HG03060 (cell line): ENCODE measurements around the gene BCL2.

ENCODE experiments used
- ATAC-seq: cut with Tn5 transposase; IDR thresholded peaks from one replicate; pipeline ENCODE4 v1.9.1; 2021; ENCODE audit warnings: low read depth, moderate number of reproducible peaks; ENCODE audit not compliant: unreplicated experiment

The BCL2 gene

GRCh38 chr18:63329431-63330145 lies 10.0 kb upstream of the BCL2 start:
- no peak for ATAC-seq

- ATAC-seq, result no peak
These were observed 6.4 kb upstream of the BCL2 start for GRCh38 chr18:63326011-63326410.

GRCh38 chr18:63325086-63325686 lies 5.6 kb upstream of the BCL2 start:
- ATAC-seq, result no peak

GRCh38 chr18:63322908-63323634 lies 3.5 kb upstream of the BCL2 start:
- no peak for ATAC-seq

GRCh38 chr18:63322206-63322605 lies 2.6 kb upstream of the BCL2 start:
- ATAC-seq, result no peak

GRCh38 chr18:63321291-63321690 lies 1.7 kb upstream of the BCL2 start:
- ATAC-seq, result no peak

GRCh38 chr18:63320975-63321265 lies 1.4 kb upstream of the BCL2 start:
- ATAC-seq, result no peak

GRCh38 chr18:63320123-63320974 lies 780 bp upstream of the BCL2 start:
- peak; percentile 35 for ATAC-seq

GRCh38 chr18:63318889-63319382 lies 633 bp downstream of the BCL2 start:
- no peak for ATAC-seq

- peak; percentile 26 for ATAC-seq
These were observed 1.3 kb downstream of the BCL2 start for GRCh38 chr18:63317982-63318888.

GRCh38 chr18:63317556-63317946 lies 2.0 kb downstream of the BCL2 start:
- no peak for ATAC-seq

GRCh38 chr18:63316612-63317555 lies 2.7 kb downstream of the BCL2 start:
- no peak for ATAC-seq

- ATAC-seq, result no peak
These were observed 3.7 kb downstream of the BCL2 start for GRCh38 chr18:63315876-63316275.

- no peak for ATAC-seq
These were observed 4.4 kb downstream of the BCL2 start for GRCh38 chr18:63315131-63315662.

GRCh38 chr18:63314062-63314790 lies 5.3 kb downstream of the BCL2 start:
- no peak for ATAC-seq

- no peak for ATAC-seq
These were observed 6.1 kb downstream of the BCL2 start for GRCh38 chr18:63313396-63313917.

- no peak for ATAC-seq
These were observed 6.7 kb downstream of the BCL2 start for GRCh38 chr18:63312737-63313395.
